IMR-90 (cell line): ENCODE results near the gene AKIRIN2. TPM values are rescaled to one million over a fixed set of nuclear protein-coding genes. Genes with fewer than 3 reads are reported as not detected.

Experiments used
- ATAC-seq: fragments of 200-7000 bp; cut with Tn5 transposase; 2 replicates; pipeline ENCODE4 v1.9.1; 2020; ENCODE audit warnings: low read depth, mild to moderate bottlenecking, moderate library complexity
- BruUV-seq: library from RNA; stranded (reverse); fragments of 400-500 nt; replicated peaks from 2 replicates; lab custom pipeline; 2021; lab: Mats Ljungman, UMichigan
- CTCF ChIA-PET: fragments of 300-600 bp; formaldehyde crosslinking; extraction: SDS; loops from one replicate; lab custom pipeline; 2021; ENCODE audit warnings: antibody characterized with exemption; lab: Yijun Ruan, JAX
- POLR2A ChIA-PET: fragments of 300-600 bp; sonication (Branson Sonifier 250); formaldehyde crosslinking; loops from one replicate; lab custom pipeline; 2022; ENCODE audit warnings: antibody characterized with exemption; ENCODE audit not compliant: unreplicated experiment; lab: Charles Lee
- DNase-seq: peaks from one replicate; pipeline ENCODE4 v3.0.0; 2013
- H2AFZ ChIP-seq: replicated peaks from 2 replicates; pipeline ENCODE3; 2013; ENCODE audit warnings: low read length, mild to moderate bottlenecking; ENCODE audit not compliant: poor library complexity
- H2AK5ac ChIP-seq: 2 replicates; pipeline ENCODE4 v1.6.1; 2013; ENCODE audit warnings: low read depth, low read length, inconsistent platforms
- H2AK9ac ChIP-seq: replicated peaks from 2 replicates; pipeline ENCODE3; 2013; ENCODE audit warnings: mild to moderate bottlenecking, low read depth, low read length, moderate library complexity; ENCODE audit not compliant: poor library complexity
- H2BK120ac ChIP-seq: 2 replicates; pipeline ENCODE4 v1.6.1; 2013; ENCODE audit warnings: low read depth, low read length, inconsistent platforms
- H2BK15ac ChIP-seq: 3 replicates; pipeline ENCODE4 v1.6.1; 2013; ENCODE audit warnings: low read depth, low read length, inconsistent platforms
- H2BK20ac ChIP-seq: 2 replicates; pipeline ENCODE4 v1.6.1; 2013; ENCODE audit warnings: low read depth, mild to moderate bottlenecking, inconsistent platforms, low read length, moderate library complexity
- H2BK5ac ChIP-seq: 2 replicates; pipeline ENCODE4 v1.6.1; 2013; ENCODE audit warnings: mild to moderate bottlenecking, low read depth, low read length, inconsistent platforms; ENCODE audit not compliant: poor library complexity, severe bottlenecking
- H3K14ac ChIP-seq: replicated peaks from 2 replicates; pipeline ENCODE4 v1.6.1; 2013; ENCODE audit warnings: low read depth, low read length, inconsistent platforms
- H3K18ac ChIP-seq: 2 replicates; pipeline ENCODE4 v1.6.1; 2013; ENCODE audit warnings: low read depth, low read length, control low read depth
- H3K23ac ChIP-seq: 2 replicates; pipeline ENCODE4 v1.6.1; 2013; ENCODE audit warnings: low read depth, low read length, inconsistent platforms
- H3K27ac ChIP-seq: 2 replicates; pipeline ENCODE4 v1.5.1; 2013; ENCODE audit warnings: mild to moderate bottlenecking, control low read depth, low read length; ENCODE audit not compliant: insufficient read depth
- H3K27me3 ChIP-seq: 2 replicates; pipeline ENCODE4 v1.6.1; 2013; ENCODE audit warnings: low read length; ENCODE audit not compliant: control insufficient read depth, insufficient read depth
- H3K36me3 ChIP-seq: 2 replicates; pipeline ENCODE4 v1.6.1; 2013; ENCODE audit warnings: low read length, mixed read lengths; ENCODE audit not compliant: control insufficient read depth, insufficient read depth
- H3K4ac ChIP-seq: 2 replicates; pipeline ENCODE4 v1.6.1; 2013; ENCODE audit warnings: low read depth, low read length, inconsistent platforms
- H3K4me1 ChIP-seq: 2 replicates; pipeline ENCODE4 v1.6.1; 2013; ENCODE audit warnings: low read length, mixed read lengths; ENCODE audit not compliant: control insufficient read depth, insufficient read depth
- H3K4me2 ChIP-seq: 2 replicates; pipeline ENCODE4 v1.6.1; 2013; ENCODE audit warnings: low read depth, mild to moderate bottlenecking, control low read depth, low read length, moderate library complexity
- H3K4me3 ChIP-seq: 2 replicates; pipeline ENCODE4 v1.5.1; 2013; ENCODE audit warnings: low read depth, mild to moderate bottlenecking, control low read depth, low read length, moderate library complexity; ENCODE audit not compliant: insufficient read depth
- H3K56ac ChIP-seq: 2 replicates; pipeline ENCODE4 v1.6.1; 2013; ENCODE audit warnings: low read length, inconsistent platforms; ENCODE audit not compliant: insufficient read depth; ENCODE audit errors: extremely low read depth
- H3K79me1 ChIP-seq, 2 experiments: 2 replicates each; pipeline ENCODE4 v1.6.1; 2013; ENCODE audit warnings: low read length in 2 of 2, inconsistent platforms in 1 of 2, low read depth in 1 of 2
- H3K9ac ChIP-seq: 2 replicates; pipeline ENCODE4 v1.6.1; 2013; ENCODE audit warnings: low read depth, low read length, control low read depth
- H3K9me1 ChIP-seq: 2 replicates; pipeline ENCODE4 v1.6.1; 2013; ENCODE audit warnings: low read length, inconsistent platforms; ENCODE audit not compliant: insufficient read depth
- H3K9me3 ChIP-seq: 2 replicates; pipeline ENCODE4 v1.6.1; 2013; ENCODE audit warnings: low read length; ENCODE audit not compliant: control insufficient read depth, insufficient read depth
- H4K20me1 ChIP-seq: 2 replicates; pipeline ENCODE4 v1.6.1; 2013; ENCODE audit warnings: low read length, inconsistent platforms; ENCODE audit not compliant: insufficient read depth
- H4K5ac ChIP-seq: 2 replicates; pipeline ENCODE4 v1.6.1; 2013; ENCODE audit warnings: mild to moderate bottlenecking, low read depth, low read length, control low read depth
- H4K8ac ChIP-seq, 2 experiments: 2 replicates each; pipeline ENCODE4 v1.6.1; 2013; ENCODE audit warnings: low read depth in 2 of 2, low read length in 2 of 2, control low read depth in 1 of 2, inconsistent platforms in 1 of 2
- H4K91ac ChIP-seq: 2 replicates; pipeline ENCODE4 v1.6.1; 2013; ENCODE audit warnings: low read depth, low read length, inconsistent platforms; ENCODE audit not compliant: insufficient read depth
- BHLHE40 ChIP-seq: fragments of 150-350 bp; IDR thresholded peaks from 2 replicates; pipeline ENCODE4 v1.6.1; 2016; ENCODE audit warnings: mild to moderate bottlenecking, low read depth, low read length
- CEBPB ChIP-seq: IDR thresholded peaks from 2 replicates; pipeline ENCODE4 v1.6.1; 2012; ENCODE audit warnings: low read depth, low read length, improper control_type of control experiment
- CHD1 ChIP-seq: IDR thresholded peaks from 2 replicates; pipeline ENCODE4 v1.6.1; 2012; ENCODE audit warnings: low read depth, low read length, improper control_type of control experiment
- FOS ChIP-seq: fragments of 150-350 bp; IDR thresholded peaks from 2 replicates; pipeline ENCODE4 v1.6.1; 2016; ENCODE audit warnings: low read depth, low read length
- MAFK ChIP-seq: IDR thresholded peaks from 2 replicates; pipeline ENCODE4 v1.6.1; 2012; ENCODE audit warnings: low read depth, low read length, improper control_type of control experiment
- MAZ ChIP-seq: IDR thresholded peaks from 2 replicates; pipeline ENCODE4 v1.6.1; 2012; ENCODE audit warnings: low read depth, mild to moderate bottlenecking, low read length, improper control_type of control experiment, moderate library complexity, borderline replicate concordance
- NFE2L2 ChIP-seq: fragments of 150-350 bp; IDR thresholded peaks from 2 replicates; pipeline ENCODE4 v1.6.1; 2016; ENCODE audit warnings: low read depth, mild to moderate bottlenecking, low read length
- POLR2A ChIP-seq: IDR thresholded peaks from 2 replicates; pipeline ENCODE4 v1.6.1; 2012; ENCODE audit warnings: mild to moderate bottlenecking, low read depth, low read length
- RAD21 ChIP-seq: IDR thresholded peaks from 2 replicates; pipeline ENCODE4 v1.6.1; 2012; ENCODE audit warnings: low read length, improper control_type of control experiment
- WGBS, 2 experiments: methylation state at CpG; one replicate each; pipeline versions ENCODE4 v1.1.5 to v1.1.7; 2013; ENCODE audit warnings: missing lambda C conversion rate in 2 of 2; ENCODE audit not compliant: insufficient read length in 1 of 2; ENCODE audit errors: extremely low coverage in 2 of 2; 5-methylcytosine and 5-hydroxymethylcytosine counted together
- dilution Hi-C: fragments of 300-500 bp; cut with HindIII; formaldehyde crosslinking; loops from one replicate; pipeline ENCODE4 v1.14.3; 2018; ENCODE audit warnings: low sequenced_read_pairs; ENCODE audit not compliant: unreplicated experiment
- in situ Hi-C: fragments of 300-500 bp; cut with MboI; formaldehyde crosslinking; loops from 3 replicates; pipeline ENCODE4 v1.14.3; 2019; ENCODE audit warnings: low sequenced_read_pairs, inconsistent platforms, mixed read lengths
- intact Hi-C: fragments of 100-400 bp; cut with micrococcal nuclease; formaldehyde crosslinking; loops from 2 replicates; pipeline ENCODE4 v1.10.0; 2022
- polyA plus RNA-seq, 3 experiments: library from polyadenylated mRNA; depleted of rRNA; stranded (reverse); fragments of >200 nt; gene quantifications; 2 replicates each; pipeline ENCODE4 v1.2.3, GENCODE V29; 2012; ENCODE audit warnings: low replicate concordance in 1 of 3
- total RNA-seq: library from RNA; depleted of rRNA; stranded (reverse); fragments of >200 nt; gene quantifications from 2 replicates; pipeline ENCODE4 v1.2.3, GENCODE V29; 2012
- TF ChIP-seq, protein P1 (sequence below): fragments of 150-350 bp; IDR thresholded peaks from 2 replicates; pipeline ENCODE4 v1.6.1; 2017; ENCODE audit warnings: mild to moderate bottlenecking, antibody characterized with exemption, low read length, low read depth
- TF ChIP-seq, protein P2 (sequence below): conservative IDR thresholded peaks from 2 replicates; pipeline ENCODE4 v1.5.1; 2012; ENCODE audit warnings: mild to moderate bottlenecking, low read depth, low read length, improper control_type of control experiment
- TF ChIP-seq, protein P3 (sequence below): fragments of 150-350 bp; IDR thresholded peaks from 2 replicates; pipeline ENCODE4 v1.6.1; 2016; ENCODE audit warnings: low read depth, mild to moderate bottlenecking, low read length, moderate library complexity, borderline replicate concordance

Gene AKIRIN2
- total and polyA plus RNA-seq, 2 of the 4 experiments (the other 2 are of a cell fraction) = 7.9 to 26.6 TPM

DNA sequence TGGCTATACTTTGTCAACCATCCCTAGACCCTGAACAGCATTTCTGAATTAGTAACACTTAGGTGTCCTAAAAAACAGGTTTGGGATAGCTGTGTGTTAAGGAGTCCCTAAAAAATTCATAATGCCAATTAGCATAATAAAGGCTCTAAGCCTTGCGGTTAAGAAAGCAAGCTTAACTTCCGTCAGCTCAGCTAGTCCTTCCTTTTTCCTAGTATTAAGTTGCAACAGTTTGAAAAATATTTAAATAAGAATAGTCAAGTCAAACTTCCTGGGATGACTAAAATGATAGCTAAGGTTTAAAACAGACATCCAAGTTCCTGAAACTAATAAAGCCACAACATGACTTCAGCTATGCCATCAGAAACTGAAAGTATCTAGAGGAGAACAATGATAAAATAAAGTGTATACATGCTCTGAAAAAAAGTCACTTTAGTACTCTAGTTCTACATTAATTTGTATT is 3.5 kb downstream of the AKIRIN2 start:
- Histone ChIP-seq H3K23ac (peak overlapping the region; percentile 89; the same call in 1 of the 2 replicates), H2BK15ac (no peak overlapping the region), H2BK5ac (peak overlapping the region; percentile 72), H2BK120ac (no peak overlapping the region), H2BK20ac (no peak overlapping the region), H4K8ac (no peak overlapping the region), H3K4me3 (peak overlapping the region; percentile 59), H3K27ac (peak overlapping the region; percentile 20; the same call in 1 of the 2 replicates), H4K5ac (no peak overlapping the region), H3K9ac (peak overlapping the region; percentile 55; the same call in 1 of the 2 replicates), H3K79me1 (peaks cover 0 to 13% of the 10 kb centered on the region in 2 experiments; a peak in 2 of 4 replicates), H3K9me1 (0 out of 2 replicates have a peak, but pooled peaks cover 3% of the 10 kb centered on the region), H4K20me1 (peaks cover 70% of the 10 kb centered on the region), H3K4ac (no peak overlapping the region), H4K91ac (no peak overlapping the region), H3K4me1 (peaks cover 6% of the 10 kb centered on the region), H3K27me3 (no peaks in the 10 kb centered on the region), H3K18ac (no peak overlapping the region), H3K14ac (0 out of 2 replicates have a peak overlapping the region, but pooled peaks have one; percentile 16), H3K36me3 (no peaks in the 10 kb centered on the region), H2AK9ac (no peak overlapping the region), H3K56ac (no peak overlapping the region; the same call in 1 of the 2 replicates), H2AK5ac (no peak overlapping the region; the same call in 1 of the 2 replicates), H3K4me2 (peak overlapping the region; percentile 96), H3K9me3 (no peaks in the 10 kb centered on the region), H2AFZ (no peak overlapping the region)
- no CpG with 5 or more reads among the region's 2 CpGs for WGBS, 2 experiments
- DNase-seq = peak; percentile 40
- ATAC-seq = no peak
- in situ Hi-C loops = no loop called here
- intact Hi-C loops = loop anchor here (1.0 to 10.0 kb wide), 5 partner anchors 98 to 541 kb away; partner anchors contain the start of genes ORC3 and ZNF292
- dilution Hi-C loops = no loop called here
- TF ChIP-seq RAD21 (no peak), CEBPB (no peak), MAZ (no peak), BHLHE40 (no peak), MAFK (no peak), NFE2L2 (no peak), FOS (no peak), POLR2A (no peak), CHD1 (no peak)
- TF ChIP-seq, protein P1, sequence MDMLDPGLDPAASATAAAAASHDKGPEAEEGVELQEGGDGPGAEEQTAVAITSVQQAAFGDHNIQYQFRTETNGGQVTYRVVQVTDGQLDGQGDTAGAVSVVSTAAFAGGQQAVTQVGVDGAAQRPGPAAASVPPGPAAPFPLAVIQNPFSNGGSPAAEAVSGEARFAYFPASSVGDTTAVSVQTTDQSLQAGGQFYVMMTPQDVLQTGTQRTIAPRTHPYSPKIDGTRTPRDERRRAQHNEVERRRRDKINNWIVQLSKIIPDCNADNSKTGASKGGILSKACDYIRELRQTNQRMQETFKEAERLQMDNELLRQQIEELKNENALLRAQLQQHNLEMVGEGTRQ = no peak
- TF ChIP-seq, protein P2, sequence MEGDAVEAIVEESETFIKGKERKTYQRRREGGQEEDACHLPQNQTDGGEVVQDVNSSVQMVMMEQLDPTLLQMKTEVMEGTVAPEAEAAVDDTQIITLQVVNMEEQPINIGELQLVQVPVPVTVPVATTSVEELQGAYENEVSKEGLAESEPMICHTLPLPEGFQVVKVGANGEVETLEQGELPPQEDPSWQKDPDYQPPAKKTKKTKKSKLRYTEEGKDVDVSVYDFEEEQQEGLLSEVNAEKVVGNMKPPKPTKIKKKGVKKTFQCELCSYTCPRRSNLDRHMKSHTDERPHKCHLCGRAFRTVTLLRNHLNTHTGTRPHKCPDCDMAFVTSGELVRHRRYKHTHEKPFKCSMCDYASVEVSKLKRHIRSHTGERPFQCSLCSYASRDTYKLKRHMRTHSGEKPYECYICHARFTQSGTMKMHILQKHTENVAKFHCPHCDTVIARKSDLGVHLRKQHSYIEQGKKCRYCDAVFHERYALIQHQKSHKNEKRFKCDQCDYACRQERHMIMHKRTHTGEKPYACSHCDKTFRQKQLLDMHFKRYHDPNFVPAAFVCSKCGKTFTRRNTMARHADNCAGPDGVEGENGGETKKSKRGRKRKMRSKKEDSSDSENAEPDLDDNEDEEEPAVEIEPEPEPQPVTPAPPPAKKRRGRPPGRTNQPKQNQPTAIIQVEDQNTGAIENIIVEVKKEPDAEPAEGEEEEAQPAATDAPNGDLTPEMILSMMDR = no peak
- TF ChIP-seq, protein P3, sequence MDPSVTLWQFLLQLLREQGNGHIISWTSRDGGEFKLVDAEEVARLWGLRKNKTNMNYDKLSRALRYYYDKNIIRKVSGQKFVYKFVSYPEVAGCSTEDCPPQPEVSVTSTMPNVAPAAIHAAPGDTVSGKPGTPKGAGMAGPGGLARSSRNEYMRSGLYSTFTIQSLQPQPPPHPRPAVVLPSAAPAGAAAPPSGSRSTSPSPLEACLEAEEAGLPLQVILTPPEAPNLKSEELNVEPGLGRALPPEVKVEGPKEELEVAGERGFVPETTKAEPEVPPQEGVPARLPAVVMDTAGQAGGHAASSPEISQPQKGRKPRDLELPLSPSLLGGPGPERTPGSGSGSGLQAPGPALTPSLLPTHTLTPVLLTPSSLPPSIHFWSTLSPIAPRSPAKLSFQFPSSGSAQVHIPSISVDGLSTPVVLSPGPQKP = no peak
- no TSS peak for BruUV-seq
- CTCF ChIA-PET = interaction anchor here (1.2 kb wide), 1 partner anchor 22 kb away, joined by 5 read pairs; no protein-coding TSS in a partner anchor
- POLR2A ChIA-PET = interaction anchor here (0.6 kb wide), 1 partner anchor 1175 kb away, joined by 4 read pairs; no protein-coding TSS in a partner anchor
